ENCODE data around the gene SIAH2. TPM values are rescaled to one million over a fixed set of nuclear protein-coding genes. Genes with fewer than 3 reads are reported as not detected.

Gene SIAH2
- total and polyA plus RNA-seq, 9 of the 15 experiments (the other 6 are each of a cell fraction or from before 2014, with no cell fraction given) = 4.8 to 39.0 (median 29.9) TPM

- TF ChIP-seq SIRT6 (IDR thresholded peaks at IDR 0.05; ENCODE audit: low read depth, low read length) (no peak), MYNN (IDR thresholded peaks at IDR 0.05) (no peak), MYNN (CRISPR knock-in tag; IDR thresholded peaks at IDR 0.05) (no peak), EZH2 (IDR thresholded peaks at IDR 0.05; ENCODE audit: borderline replicate concordance, low read depth, low read length) (no peak), DIDO1 (tag; IDR thresholded peaks at IDR 0.05; ENCODE audit: low read depth) (no peak), TRIM25 (IDR thresholded peaks at IDR 0.05; ENCODE audit: borderline replicate concordance) (0 out of 2 replicates have a peak, but pooled peaks have one; percentile 60), ZFP91 (CRISPR knock-in tag; IDR thresholded peaks at IDR 0.05) (no peak), ZNF146 (CRISPR knock-in tag; IDR thresholded peaks at IDR 0.05; ENCODE audit: unreplicated experiment) (no peak), NRF1 (conservative IDR thresholded peaks at IDR 0.05 in 1 of 2, IDR thresholded peaks at IDR 0.05 in 1 of 2) (peak; percentile 74 to 79; a peak in 3 of 4 replicates), CHD2 (IDR thresholded peaks at IDR 0.05; ENCODE audit: low read depth, low read length) (no peak), CHAMP1 (IDR thresholded peaks at IDR 0.05) (no peak), COPS2 (conservative IDR thresholded peaks at IDR 0.05) (no peak), CC2D1A (IDR thresholded peaks at IDR 0.05) (peak; percentile 75), EGR1 (conservative IDR thresholded peaks at IDR 0.05) (peak; percentile 86), MECOM (CRISPR knock-in tag; IDR thresholded peaks at IDR 0.05) (no peak), YBX1 (IDR thresholded peaks at IDR 0.05) (no peak), EWSR1 (IDR thresholded peaks at IDR 0.05; ENCODE audit: borderline replicate concordance, low read depth, partially characterized antibody) (no peak), CREB5 (CRISPR knock-in tag; IDR thresholded peaks at IDR 0.05) (no peak), ZNF217 (CRISPR knock-in tag; IDR thresholded peaks at IDR 0.05) (no peak), NCOA2 (IDR thresholded peaks at IDR 0.05; ENCODE audit: partially characterized antibody in 2 of 2) (no peak), ARID1B (IDR thresholded peaks at IDR 0.05) (no peak; the same call in 1 of the 2 replicates), TCF7 (IDR thresholded peaks at IDR 0.05; ENCODE audit: borderline replicate concordance) (no peak), BHLHE40 (IDR thresholded peaks at IDR 0.05; ENCODE audit: low read length) (no peak), HSF4 (CRISPR knock-in tag; IDR thresholded peaks at IDR 0.05; ENCODE audit: borderline replicate concordance) (no peak)
These were observed at the start of gene SIAH2 (continued) for GRCh38 chr3:150763122-150763840.
